OCI-LY7 (cell line): ENCODE results near the gene GPHN.

ENCODE experiments used
- CTCF ChIP-seq: fragments of 200-600 bp; sonication (generic); conservative IDR thresholded peaks from 2 replicates; pipeline ENCODE4 v1.5.1; 2014; ENCODE audit warnings: mild to moderate bottlenecking, antibody characterized with exemption, low read length, moderate library complexity, mixed read lengths
- EZH2phosphoT487 ChIP-seq: fragments of 200-600 bp; sonication (generic); IDR thresholded peaks from 2 replicates; pipeline ENCODE4 v1.6.1; 2018; ENCODE audit warnings: low read depth, borderline replicate concordance, mild to moderate bottlenecking, mixed run types, antibody characterized with exemption, low read length, moderate library complexity, mixed read lengths

- TF ChIP-seq CTCF (no peak), EZH2phosphoT487 (no peak)
Measured at GRCh38 chr14:67218126-67218525, 710.2 kb downstream of the GPHN start.
